ENCODE results near the gene FGB.
"Not testable (repeated sequence)": the region's sequence is repeated elsewhere in the genome, so short reads cannot be mapped to it uniquely, and the experiment has no call there.

Gene FGB

DNA sequence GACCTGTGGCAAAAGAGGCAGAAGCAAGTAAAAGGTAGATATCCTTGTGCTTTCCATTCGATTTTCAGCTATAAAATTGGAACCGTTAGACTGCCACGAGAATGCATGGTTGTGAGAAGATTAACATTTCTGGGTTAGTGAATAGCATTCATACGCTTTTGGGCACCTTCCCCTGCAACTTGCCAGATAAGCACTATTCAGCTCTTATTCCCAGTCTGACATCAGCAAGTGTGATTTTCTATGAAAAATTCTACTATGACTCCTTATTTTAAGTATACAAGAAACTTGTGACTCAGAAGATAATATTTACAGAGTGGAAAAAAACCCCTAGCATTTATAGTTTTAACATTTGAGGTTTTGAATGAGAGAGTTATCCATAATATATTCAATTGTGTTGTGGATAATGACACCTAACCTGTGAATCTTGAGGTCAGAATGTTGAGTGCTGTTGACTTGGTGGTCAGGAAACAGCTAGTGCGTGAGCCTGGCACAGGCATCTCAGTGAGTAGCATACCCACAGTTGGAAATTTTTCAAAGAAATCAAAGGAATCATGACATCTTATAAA lies 3.9 kb downstream of the FGB start:
- DNase-seq = no peak

DNA sequence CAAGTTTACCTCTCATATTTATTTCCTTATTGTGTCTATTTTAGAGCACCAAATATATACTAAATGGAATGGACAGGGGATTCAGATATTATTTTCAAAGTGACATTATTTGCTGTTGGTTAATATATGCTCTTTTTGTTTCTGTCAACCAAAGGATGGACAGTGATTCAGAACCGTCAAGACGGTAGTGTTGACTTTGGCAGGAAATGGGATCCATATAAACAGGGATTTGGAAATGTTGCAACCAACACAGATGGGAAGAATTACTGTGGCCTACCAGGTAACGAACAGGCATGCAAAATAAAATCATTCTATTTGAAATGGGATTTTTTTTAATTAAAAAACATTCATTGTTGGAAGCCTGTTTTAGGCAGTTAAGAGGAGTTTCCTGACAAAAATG lies 6.2 kb downstream of the FGB start:
- DNase-seq = no peak

DNA sequence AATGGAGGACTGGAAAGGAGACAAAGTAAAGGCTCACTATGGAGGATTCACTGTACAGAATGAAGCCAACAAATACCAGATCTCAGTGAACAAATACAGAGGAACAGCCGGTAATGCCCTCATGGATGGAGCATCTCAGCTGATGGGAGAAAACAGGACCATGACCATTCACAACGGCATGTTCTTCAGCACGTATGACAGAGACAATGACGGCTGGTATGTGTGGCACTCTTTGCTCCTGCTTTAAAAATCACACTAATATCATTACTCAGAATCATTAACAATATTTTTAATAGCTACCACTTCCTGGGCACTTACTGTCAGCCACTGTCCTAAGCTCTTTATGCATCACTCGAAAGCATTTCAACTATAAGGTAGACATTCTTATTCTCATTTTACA lies 6.8 kb downstream of the FGB start:
- no peak for DNase-seq

DNA sequence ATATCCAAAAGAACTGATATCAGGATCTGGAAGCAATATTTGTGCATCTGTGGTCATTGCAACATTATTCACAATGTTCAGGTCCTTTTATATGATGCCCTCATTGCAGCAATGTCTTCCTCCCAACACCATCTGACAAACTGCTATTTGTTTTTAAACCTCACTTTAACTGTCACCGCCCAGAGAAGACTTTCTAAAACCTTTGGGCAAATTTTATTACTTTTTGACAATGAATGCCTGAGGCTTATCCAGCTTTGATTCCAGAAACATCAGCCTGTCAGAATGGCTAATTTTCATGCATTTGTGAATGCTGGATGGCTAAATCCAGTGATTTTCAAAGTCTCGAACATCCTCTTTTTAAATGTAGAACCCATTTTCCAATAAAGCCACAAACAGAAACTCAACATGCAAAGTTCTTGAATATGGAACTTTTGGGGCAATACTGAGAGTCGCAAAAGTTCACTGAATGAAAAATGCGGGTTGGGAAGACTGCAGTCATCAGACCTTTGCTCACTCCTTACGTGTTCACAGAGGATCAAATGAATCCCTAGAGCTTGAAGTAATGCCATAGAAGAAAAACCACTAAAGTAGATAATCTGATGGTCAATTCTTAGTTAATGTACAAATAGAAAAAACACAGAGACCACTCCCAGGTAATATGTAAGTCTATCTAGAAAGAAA lies 10.5 kb downstream of the FGB start:
- DNase-seq = no peak

DNA sequence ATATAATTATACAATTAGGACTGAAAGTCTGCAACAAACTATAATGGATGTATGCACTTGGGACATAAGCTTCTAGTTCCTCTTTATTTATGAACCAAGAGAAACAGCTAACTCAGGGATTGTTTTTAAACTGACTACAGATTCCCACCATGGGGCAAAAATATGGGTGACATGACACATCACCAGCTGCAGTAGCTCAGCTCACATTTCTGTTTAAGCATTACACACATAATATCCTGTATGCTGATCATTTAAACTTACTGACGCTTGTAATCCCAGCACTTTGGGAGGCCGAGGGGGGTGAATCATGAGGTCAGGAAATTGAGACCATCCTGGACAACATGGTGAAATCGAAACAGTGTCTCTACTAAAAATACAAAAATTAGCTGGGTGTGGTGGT lies 11.5 kb downstream of the FGB start:
- no peak for DNase-seq

DNA sequence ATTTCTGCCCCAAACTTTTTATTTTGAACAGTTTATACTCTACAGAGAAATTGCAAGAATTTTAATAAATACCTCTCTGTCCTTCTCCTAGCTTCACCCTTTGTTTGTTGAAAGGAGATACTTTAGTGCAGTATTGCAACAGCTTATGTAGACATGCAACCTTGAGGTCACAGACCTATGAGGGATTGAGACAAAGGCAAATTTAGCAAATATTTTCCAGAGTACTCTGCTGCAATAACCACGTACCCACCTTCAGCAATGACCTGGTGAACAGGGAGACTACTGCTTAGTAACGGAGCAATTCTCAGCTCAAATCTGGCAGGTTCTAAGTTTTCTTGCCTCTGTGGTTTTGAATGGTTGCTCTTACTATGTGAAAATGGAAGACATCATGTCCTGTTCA lies 14.5 kb downstream of the FGB start:
- DNase-seq = no peak

DNA sequence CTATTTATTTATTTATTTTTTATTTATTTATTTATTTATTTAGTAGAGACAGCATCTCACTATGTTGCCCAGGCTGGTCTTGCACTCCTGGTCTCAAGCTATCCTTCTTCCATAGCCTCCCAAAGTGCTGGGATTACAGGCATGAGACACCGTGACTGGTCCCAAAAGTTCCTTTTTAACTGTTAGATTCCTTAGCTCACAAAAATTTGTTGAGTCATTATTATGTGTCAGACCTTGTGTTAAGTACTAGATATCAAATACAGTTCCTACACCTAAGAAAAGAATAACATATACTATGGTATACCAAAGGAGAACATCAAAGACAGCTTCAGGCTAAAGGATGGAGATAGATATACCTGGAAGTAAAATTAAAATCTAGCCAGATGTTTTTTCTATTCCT lies 16.1 kb downstream of the FGB start:
- DNase-seq = no peak

DNA sequence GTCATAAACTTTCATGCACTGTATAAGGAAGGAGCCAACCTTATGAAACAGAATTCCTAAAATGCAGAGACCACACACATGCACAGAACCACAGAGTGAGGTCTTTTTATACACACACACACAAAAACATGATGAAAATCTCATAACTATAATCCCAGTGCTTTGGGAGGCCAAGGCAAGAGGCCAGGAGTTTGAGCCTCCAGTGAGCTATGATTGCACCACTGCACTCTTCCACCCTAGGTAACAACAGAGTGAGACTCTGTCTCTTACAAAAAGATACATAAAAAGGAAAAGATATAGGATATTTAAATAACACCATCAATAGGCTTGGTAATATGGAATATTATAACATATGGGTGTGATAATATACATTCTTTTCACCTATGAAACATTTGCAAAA lies 17.1 kb downstream of the FGB start:
- no peak for DNase-seq

DNA sequence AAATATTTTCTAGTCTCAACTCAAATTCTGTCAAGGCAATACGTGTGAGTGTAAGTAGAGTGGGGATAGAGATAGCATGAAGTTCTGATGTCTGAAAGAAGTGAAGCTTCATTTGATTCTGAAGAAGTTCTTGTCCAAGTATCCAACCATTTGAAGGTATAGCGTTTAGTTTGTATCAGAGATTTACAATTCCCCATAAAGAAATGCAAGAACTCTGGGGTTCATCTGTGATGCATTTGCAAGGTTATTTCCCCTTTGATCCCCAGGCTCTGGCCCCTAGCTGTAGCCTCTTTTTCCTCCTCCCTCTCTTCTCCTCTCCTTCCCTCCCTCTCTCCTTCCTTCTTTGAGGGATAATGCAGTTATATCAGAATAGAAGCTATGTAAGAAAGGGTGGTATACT lies 19.9 kb downstream of the FGB start:
- no peak for DNase-seq

DNA sequence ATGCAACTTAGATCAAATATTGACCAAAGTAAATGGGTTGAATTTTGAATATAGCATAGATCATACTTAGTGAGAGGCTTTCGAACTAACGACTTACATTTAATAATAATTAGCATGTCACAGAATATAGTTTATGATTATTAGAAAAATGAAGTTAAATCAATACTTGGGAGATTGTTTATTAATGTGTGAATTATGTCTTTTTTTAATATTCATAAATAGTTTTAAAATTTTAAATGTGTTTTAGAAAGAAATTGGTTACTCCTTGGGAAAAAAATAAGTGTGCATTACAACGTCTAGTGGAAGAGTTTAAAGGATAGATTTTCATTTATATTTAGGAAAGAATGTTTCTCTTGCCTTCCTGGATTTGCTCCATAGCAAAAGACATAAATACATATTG lies 20.4 kb downstream of the FGB start:
- no peak for DNase-seq

DNA sequence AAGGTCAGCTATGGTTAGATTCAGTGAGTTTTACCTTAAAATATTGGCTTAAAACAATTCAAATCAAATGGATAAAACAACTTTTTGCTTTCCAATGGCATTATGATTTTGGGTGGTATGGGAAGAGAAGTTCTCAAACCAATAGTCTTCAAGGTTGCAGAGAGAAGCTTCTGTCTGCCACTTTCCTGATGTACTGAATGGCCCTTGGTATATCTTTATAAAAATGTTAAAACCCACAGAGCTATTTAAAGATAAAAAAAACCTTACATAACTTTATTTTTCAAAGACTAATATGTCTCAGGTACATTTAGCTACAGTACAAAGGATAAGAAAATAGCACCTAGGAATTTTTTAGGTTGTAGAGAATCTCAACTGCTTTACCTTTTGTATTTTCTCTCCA lies 20.9 kb downstream of the FGB start:
- DNase-seq = no peak

DNA sequence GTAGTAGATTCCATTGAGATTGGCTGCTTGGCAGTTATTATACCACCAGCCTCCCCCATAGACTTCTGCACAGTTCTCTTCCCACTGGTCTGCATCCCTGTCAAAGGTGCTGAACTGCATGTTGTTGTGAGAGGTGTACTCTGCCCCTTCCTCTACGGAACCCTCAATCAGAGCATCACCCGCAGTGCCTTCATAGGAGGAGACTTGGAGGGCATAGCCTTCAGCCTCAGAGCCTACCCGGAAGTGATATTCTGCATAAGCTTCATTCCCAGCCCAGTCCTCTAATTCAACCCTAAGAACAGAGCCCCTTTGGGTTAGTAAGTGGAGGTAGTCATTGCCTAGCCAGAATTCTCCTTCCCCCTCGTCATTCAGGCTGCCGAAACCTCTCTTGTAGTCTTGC lies 21.4 kb downstream of the FGB start:
- no peak for DNase-seq

DNA sequence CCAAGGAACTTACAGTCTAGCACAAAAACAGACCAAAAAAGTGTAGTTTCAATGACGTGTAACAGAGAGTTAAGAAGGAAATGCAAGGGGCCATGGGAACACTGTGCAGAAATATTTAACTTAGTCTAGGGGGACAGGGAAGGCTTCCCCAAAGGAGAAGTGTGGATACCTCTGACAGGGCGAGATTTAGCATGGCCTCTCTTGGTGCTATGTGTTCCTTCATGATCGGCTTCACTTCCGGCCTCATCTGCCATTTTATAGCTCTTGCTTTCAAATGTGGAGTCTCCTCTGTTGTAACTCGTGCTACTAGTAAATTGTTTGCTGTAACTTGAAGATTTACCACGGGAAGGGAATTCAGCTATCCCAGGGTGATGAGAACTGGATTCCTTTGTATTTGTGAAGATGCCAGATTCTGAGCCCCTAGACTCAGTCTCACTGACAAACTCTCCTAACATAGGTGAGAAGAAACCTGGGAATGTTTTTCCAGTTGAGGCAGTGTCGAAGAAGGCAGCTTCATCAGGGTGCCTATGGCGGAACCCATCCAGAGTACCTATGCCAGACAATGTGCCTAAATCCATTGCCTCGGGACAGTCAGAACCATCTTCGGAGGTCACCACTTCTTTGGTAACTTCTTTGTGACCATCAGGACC lies 22.7 kb downstream of the FGB start:
- DNase-seq = no peak

DNA sequence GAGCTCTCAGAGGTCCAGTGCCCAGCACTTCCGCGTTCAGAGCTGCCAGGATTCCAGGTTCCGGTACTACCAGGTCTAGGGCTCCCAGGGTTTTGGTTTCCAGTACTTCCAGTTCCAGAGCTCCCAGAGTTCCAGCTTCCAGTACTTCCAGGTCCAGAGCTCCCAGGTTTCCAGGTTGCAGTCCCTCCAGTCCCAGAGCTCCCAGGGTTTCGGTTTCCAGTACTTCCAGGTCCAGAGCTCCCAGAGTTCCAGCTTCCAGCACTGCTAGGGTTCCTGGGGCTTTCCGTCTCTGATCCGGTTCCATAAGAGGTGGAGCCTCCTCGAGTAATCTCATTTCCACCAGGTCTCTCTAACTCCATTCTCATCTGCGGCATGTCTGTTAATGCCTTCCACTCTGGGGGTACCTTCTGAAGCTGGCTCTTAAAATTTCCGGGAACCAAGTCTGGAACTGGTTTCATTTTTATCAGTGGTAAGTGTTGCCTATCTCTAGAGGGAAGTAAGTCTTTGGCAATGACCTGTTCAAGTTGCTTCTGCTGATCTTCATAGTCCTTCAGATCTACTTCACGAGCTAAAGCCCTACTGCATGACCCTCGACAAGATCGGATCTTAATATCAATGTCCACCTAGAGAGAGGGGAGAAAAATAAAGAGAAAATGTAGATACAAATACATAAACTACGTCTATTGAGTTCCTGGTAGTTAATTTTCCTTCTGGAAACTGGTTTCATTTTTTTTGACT lies 23.7 kb downstream of the FGB start:
- DNase-seq = no peak

DNA sequence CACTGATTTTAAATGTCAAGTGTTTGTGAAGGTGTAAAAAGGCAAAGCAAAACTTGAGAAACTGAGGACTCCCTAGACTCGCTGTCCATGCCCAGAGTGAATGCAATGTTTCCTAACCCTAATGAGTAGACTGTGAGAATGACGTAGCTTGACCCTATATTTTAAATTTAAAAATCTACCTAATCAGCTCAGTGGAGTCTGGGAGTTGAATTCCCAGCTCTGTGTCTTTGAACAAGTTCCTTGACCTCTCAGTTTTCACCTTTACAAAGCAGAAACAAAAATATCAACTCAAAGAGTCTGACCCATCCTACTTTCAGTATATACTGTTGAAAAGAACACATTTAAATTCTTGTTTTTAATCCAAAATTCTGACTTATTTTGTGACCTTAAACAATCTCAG lies 25.4 kb downstream of the FGB start:
- no peak for DNase-seq

DNA sequence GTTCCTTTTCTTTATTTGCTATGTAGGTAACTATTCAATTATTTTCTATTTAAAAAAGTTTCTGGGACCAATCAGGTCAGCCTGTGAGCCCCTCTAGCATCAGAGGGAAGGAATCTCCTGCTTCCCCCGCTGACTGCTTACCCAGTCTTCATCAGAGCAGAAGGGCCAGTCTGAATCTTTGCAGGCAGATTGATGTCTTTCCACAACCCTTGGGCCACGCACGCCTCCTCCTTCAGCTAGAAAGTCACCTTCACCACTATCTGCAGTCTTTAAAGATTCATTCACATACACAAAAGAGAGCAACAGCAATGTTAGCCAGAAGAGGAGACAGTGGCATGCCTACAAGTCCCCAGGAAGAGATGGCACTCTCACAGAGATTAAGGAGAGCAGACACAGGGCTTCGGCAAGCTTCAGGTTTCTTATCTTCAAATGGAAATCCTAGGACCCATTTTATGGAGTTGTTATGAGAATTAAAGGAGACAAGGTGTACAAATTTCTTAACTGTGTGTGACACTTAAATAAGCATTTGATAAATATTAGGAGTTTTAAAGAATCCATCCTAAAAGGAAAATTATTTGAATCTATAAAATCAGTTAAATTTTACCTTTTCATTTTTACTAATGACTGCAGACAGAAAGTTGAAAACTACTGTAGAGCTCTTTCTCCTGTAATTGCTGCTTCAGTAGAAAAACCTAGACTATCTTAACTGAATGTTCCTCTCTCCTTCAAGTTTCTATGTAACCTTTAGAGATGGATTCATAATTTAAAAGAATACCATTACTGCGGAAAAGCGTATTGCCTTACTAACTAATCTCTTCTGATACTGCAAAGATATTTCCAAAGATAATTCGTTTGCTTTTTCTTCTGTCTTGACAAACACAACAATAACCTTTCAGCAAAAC lies 26.7 kb downstream of the FGB start:
- DNase-seq = no peak

DNA sequence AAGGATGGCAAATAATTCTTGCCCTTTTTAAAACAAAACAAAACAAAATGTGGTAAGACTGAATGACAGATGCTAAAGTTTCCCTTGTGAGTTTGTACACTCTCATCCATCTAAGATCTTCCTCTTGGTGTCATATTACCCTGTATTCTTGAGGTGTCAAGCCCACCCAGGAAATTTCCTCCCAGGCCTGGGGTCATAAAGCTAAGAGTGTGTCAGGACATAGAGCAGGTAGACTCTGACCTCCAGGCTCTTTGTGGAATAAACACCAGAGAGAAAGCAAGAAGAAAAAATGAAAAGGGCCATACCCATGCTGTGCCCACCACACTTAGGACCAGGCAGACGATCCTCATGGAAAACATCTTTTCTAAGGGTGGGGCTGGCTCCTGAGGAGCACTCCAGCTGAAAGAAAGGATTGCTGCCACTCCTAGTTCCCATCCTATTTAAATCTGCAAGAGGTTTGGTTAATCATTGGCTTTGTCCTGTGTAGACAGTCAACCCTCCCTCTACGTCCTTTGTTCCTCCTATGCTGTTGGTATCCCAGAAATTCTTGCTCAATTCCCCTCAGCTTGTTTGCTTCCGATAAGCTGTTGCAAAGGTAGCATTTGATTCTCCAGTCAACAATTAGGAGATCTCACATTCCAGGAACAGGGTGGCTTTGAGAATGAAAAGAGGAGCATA lies 27.7 kb downstream of the FGB start, which contains the start of gene FGA:
Gene FGA, minus strand, starts transcription at position 414 of the 678 bp plus-strand sequence. Its CDS starts 55 bp downstream, at position 359.
- no peak for DNase-seq

DNA sequence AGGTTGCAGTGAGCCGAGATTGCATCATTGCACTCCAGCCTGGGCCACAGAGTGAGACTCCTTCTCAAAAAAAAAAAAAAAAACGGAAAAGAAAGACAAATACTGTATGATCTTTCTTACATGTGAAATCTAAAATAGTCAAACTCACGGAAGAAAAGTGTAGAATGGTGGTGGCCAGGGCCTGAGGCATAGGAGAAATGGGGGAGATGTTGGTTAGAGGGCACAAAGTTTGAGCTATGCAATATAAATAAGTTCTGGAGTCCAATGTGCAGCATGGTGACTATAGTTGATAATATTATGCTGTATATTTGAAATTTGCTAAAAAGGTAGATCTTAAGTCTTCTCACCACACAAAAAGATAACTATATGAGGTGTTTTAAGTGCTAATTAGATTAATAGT lies 29.1 kb downstream of the FGB start:
- no peak for DNase-seq

DNA sequence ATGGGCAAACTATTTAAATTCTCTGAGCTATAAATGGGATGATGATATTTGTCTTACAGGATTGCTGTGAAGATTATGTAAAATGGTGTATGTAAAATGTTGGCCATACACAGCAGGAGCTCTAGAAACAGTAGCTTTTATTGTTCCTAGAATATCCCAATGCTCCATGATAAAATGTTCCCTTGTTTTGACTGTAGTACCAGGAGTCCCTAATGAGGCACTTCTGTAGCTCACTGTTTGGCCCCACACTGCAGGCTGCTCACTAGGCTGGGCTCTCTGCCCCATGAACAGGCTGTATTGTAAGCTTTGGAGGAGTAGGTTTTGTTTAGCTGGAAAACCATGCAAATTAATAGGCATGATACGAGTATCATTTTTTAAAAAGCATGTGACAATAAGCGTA lies 31.1 kb downstream of the FGB start:
- no peak for DNase-seq

DNA sequence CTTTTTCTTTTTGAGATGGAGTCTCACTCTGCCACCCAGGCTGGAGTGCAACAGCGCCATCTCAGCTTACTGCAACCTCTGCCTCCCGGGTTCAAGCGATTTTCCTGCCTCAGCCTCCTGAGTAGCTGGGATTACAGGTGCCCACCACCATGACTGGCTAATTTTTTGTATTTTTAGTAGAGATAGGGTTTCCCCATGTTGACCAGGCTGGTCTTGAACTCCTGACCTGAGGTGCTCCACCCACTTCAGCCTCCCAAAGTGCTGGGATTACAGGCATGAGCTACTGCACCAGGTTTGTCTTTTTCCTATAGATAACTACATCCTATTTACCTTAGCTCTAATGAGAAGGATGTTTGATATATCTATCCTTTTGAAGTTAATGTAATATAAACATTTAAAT lies 31.5 kb downstream of the FGB start:
- DNase-seq = not testable (repeated sequence)

DNA sequence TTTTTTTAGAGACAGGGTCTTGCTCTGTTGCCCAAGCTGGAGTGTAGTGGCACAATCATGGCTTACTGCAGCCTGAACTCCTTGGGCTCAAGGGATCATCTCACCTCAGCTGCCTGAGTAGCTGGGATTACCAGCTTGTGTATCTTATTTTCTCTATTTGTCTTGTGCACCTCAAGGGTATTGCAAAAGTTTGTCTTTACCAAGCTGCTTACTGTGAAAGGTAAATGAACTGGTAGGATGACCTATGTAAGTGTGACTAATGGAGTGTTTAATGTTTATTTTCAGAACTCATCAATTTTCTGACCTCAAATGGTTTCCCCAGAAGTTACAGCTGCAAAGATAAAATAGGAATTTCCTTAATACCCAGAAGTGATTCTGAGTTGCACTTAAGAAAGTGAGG lies 33.0 kb downstream of the FGB start:
- DNase-seq = no peak

DNA sequence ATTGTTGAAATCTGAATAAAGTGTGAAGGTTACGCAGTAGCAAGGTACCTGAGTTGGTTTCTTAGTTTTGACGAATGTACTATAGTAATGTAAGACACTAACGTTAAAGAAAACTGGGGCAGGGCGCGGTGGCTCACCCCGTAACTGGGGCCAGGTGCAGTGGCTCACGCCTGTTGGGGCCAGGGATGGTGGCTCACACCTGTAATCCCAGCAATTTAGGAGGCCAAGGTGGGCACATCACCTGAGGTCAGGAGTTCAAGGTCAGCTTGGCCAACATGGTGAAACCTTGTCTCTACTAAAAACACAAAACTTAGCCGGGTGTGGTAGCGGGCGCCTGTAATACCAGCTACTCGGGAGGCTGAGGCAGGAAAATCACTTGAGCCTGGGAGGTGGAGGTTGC lies 34.5 kb downstream of the FGB start:
- DNase-seq = not testable (repeated sequence)

Measured in SIG-M5 (cell line).